ENCODE results near the gene MAPK6. TPM values are rescaled to one million over a fixed set of nuclear protein-coding genes. Genes with fewer than 3 reads are reported as not detected.

MAPK6 gene
- total RNA-seq (17.9 and 20.2 TPM in 2 replicates), polyA plus RNA-seq (3.2 and 12.3 TPM in 2 replicates), polyA minus RNA-seq (7.9 and 13.7 TPM in 2 replicates)
- 11.8 TPM for total RNA-seq (2013)

- Mint-ChIP-seq H3K4me3 (peak within 1 kb of the TSS; percentile 98), H3K9me3 (ENCODE audit: insufficient read depth) (no peaks in the 10 kb centered on the region), H3K27me3 (no peaks in the 10 kb centered on the region), H3K27ac (peak within 1 kb of the TSS; percentile 100), H3K4me1 (peaks cover 30% of the 10 kb centered on the region)
- ATAC-seq (ENCODE audit: low read depth): peak; percentile 86
- peaks cover 24 to 27% of the 10 kb centered on the region in 2 donors for H3K4me1 ChIP-seq (ENCODE audit: control insufficient read depth in 2 of 2, insufficient read depth in 2 of 2, low read length in 2 of 2)
- peak within 1 kb of the TSS; percentile 84 for H3K4me2 ChIP-seq (replicated peaks; ENCODE audit: low read depth, low read length, poor library complexity, severe bottlenecking)
- POLR2A ChIA-PET: interaction anchor here (0.7 kb wide), 1 partner anchor 19 kb away, joined by 3 read pairs; no protein-coding TSS in a partner anchor
- no peaks in the 10 kb centered on the region for H3K27me3 ChIP-seq (replicated peaks in 1 of 4; ENCODE audit: control extremely low read depth in 1 of 4, control insufficient read depth in 3 of 4, insufficient read depth in 4 of 4, low read length in 3 of 4)
- H3K27ac ChIP-seq (ENCODE audit: low read length in 2 of 2): peak within 1 kb of the TSS; percentile 83 to 86
- H3K4me3 ChIP-seq (ENCODE audit: control extremely low read depth in 1 of 5, extremely low read depth in 1 of 5, insufficient read depth in 1 of 5, low read depth in 2 of 5, low read length in 4 of 5): peak within 1 kb of the TSS; percentile 68 to 83 (median 81)
- H3K9me3 ChIP-seq (ENCODE audit: control extremely low read depth in 1 of 3, control insufficient read depth in 2 of 3, insufficient read depth in 1 of 3, low read length in 2 of 3): no peaks in the 10 kb centered on the region
- H3K36me3 ChIP-seq (replicated peaks in 1 of 2; ENCODE audit: control extremely low read depth in 1 of 2, control insufficient read depth in 1 of 2, extremely low read depth in 1 of 2, insufficient read depth in 2 of 2, low read length in 1 of 2): no peaks in the 10 kb centered on the region
- CTCF ChIA-PET: no interaction called here
- peak; percentile 98 for DNase-seq
- intact Hi-C loops (cut with micrococcal nuclease): loop anchor here (1.0 to 2.0 kb wide), 3 partner anchors 48 to 550 kb away; partner anchors contain the start of genes ARPP19 and LEO1
- TF ChIP-seq CTCF (IDR thresholded peaks at IDR 0.05) (no peak), EZH2 (IDR thresholded peaks at IDR 0.05; ENCODE audit: borderline replicate concordance, insufficient read depth, low read depth, low read length, poor library complexity, severe bottlenecking) (no peak)
- peaks cover 42% of the 10 kb centered on the region for H3K79me2 ChIP-seq (ENCODE audit: control insufficient read depth, insufficient read depth, low read length)
- H4K20me1 ChIP-seq (ENCODE audit: control insufficient read depth, insufficient read depth, low read length, poor library complexity, severe bottlenecking): peaks cover 29% of the 10 kb centered on the region
- peak within 1 kb of the TSS; percentile 77 for H3K9ac ChIP-seq (ENCODE audit: low read length)
- peak within 1 kb of the TSS; percentile 76 for H2AFZ ChIP-seq (ENCODE audit: insufficient read depth, low read depth, low read length, poor library complexity, severe bottlenecking)
- WGBS (ENCODE audit: insufficient coverage): 7% methylated on average over 59 of the region's 59 CpGs
These were observed at the start of gene MAPK6 for GRCh38 chr15:52018693-52019393. Gene MAPK6 (plus strand): TSS chr15:52019219. CDS start chr15:52046461, 27,242 bp downstream.

GRCh38 chr15:51969728-51970127, 49.3 kb upstream of the MAPK6 start:
- ChIA-PET POLR2A (no interaction called here), CTCF (no interaction called here)
- peaks cover 23% of the 10 kb centered on the region for H3K4me1 Mint-ChIP-seq
- Histone ChIP-seq H3K9ac (ENCODE audit: low read length) (no peak overlapping the region), H3K27ac (ENCODE audit: low read length in 2 of 2) (no peak overlapping the region), H2AFZ (ENCODE audit: insufficient read depth, low read depth, low read length, poor library complexity, severe bottlenecking) (no peak overlapping the region), H3K9me3 (ENCODE audit: control extremely low read depth in 1 of 3, control insufficient read depth in 2 of 3, insufficient read depth in 1 of 3, low read length in 2 of 3) (peaks cover 0 to 27% (median 11%) of the 10 kb centered on the region in 3 donors), H4K20me1 (ENCODE audit: control insufficient read depth, insufficient read depth, low read length, poor library complexity, severe bottlenecking) (no peaks in the 10 kb centered on the region), H3K27me3 (replicated peaks in 1 of 4; ENCODE audit: control extremely low read depth in 1 of 4, control insufficient read depth in 3 of 4, insufficient read depth in 4 of 4, low read length in 3 of 4) (no peaks in the 10 kb centered on the region), H3K79me2 (ENCODE audit: control insufficient read depth, insufficient read depth, low read length) (peaks cover 52% of the 10 kb centered on the region), H3K4me3 (ENCODE audit: control extremely low read depth in 1 of 5, extremely low read depth in 1 of 5, insufficient read depth in 1 of 5, low read depth in 2 of 5, low read length in 4 of 5) (no peak overlapping the region), H3K36me3 (replicated peaks in 1 of 2; ENCODE audit: control extremely low read depth in 1 of 2, control insufficient read depth in 1 of 2, extremely low read depth in 1 of 2, insufficient read depth in 2 of 2, low read length in 1 of 2) (peaks cover 0 to 9% of the 10 kb centered on the region in 2 experiments), H3K4me1 (ENCODE audit: control insufficient read depth in 2 of 2, insufficient read depth in 2 of 2, low read length in 2 of 2) (peaks cover 7 to 14% of the 10 kb centered on the region in 2 donors), H3K4me2 (replicated peaks; ENCODE audit: low read depth, low read length, poor library complexity, severe bottlenecking) (no peak overlapping the region)
- H3K9me3 Mint-ChIP-seq (ENCODE audit: insufficient read depth): peaks cover 3% of the 10 kb centered on the region
- no peak for ATAC-seq (ENCODE audit: low read depth)
- no peaks in the 10 kb centered on the region for H3K27me3 Mint-ChIP-seq
- WGBS (ENCODE audit: insufficient coverage): 100% methylated on average over 3 of the region's 4 CpGs
- H3K27ac Mint-ChIP-seq: peak overlapping the region; percentile 39
- intact Hi-C loops (cut with micrococcal nuclease): loop anchor here (2.0 kb wide), 1 partner anchor 141 kb away; the partner anchor contains the start of gene TMOD3
- peak overlapping the region; percentile 30 for H3K4me3 Mint-ChIP-seq
- no peak for DNase-seq
- no peak for TF ChIP-seq EZH2 (IDR thresholded peaks at IDR 0.05; ENCODE audit: borderline replicate concordance, insufficient read depth, low read depth, low read length, poor library complexity, severe bottlenecking)
- TF ChIP-seq CTCF (IDR thresholded peaks at IDR 0.05): no peak
